ENCODE data around the gene GRIA1.

Gene GRIA1

DNA sequence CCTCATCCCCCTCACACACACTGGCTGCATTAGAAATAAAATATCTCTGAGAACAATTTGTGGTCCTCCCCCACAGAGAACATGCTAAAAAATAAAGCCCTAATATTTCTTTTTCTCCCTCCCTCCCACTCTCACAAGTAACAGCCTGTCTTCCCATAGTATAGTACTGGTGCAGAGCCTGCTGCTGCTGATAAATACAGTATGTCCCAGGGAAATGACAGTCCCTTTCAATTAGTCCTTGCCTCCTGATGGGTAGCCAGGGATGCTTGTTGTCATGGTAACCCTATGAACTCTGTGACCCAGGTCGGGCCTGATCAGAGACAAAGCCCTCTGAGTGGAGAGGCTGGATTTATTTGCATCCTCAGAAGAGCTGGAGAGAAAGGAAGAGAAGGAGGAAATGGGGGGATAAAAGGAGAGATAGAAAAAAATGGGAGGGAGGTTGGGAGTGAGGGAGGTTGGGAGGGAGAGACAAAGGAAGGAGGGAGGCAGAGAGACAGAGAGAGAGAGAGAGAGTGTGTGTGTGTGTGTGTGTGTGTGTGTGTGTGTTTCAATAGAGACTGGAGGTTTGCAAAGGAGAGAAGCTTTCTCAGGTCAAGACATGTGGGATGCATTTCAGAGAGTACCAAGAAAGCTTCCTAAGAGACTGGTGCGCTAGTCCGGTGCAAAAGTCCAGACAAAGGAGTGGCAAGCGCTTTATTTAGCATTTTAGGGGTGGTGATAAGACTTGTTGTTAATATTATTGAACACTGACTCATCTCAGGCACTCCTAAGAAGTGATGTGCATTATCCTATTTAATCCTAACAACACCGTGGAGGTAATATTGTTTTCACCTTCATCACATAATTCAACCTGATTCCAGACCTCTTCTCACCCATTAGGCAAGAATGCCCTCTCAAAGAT, 287.5 kb downstream of the GRIA1 start:
- FAIRE-seq (no peak), DNase-seq (ENCODE audit: low spot score) (no peak)

DNA sequence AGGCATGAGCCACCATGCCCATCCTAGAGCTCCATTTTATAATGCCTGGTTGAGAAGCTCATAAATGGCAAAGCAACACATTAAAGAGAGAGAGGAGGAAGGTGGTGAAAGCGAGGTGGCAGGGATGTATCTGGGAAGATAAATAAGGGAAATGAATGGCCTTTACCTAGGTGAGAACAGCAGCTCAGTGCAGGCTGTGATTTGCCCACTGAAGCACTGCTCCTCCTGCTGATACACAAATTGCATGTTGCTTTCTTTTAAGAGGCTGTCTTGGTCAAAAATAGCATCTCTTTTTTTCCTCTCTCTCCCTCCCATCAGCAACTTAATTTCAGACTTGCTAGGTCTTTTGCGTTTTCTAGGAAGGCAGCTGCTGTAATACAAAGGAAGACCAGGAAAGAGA, 289.4 kb downstream of the GRIA1 start:
- no peak for DNase-seq (ENCODE audit: low spot score)
- no peak for FAIRE-seq

DNA sequence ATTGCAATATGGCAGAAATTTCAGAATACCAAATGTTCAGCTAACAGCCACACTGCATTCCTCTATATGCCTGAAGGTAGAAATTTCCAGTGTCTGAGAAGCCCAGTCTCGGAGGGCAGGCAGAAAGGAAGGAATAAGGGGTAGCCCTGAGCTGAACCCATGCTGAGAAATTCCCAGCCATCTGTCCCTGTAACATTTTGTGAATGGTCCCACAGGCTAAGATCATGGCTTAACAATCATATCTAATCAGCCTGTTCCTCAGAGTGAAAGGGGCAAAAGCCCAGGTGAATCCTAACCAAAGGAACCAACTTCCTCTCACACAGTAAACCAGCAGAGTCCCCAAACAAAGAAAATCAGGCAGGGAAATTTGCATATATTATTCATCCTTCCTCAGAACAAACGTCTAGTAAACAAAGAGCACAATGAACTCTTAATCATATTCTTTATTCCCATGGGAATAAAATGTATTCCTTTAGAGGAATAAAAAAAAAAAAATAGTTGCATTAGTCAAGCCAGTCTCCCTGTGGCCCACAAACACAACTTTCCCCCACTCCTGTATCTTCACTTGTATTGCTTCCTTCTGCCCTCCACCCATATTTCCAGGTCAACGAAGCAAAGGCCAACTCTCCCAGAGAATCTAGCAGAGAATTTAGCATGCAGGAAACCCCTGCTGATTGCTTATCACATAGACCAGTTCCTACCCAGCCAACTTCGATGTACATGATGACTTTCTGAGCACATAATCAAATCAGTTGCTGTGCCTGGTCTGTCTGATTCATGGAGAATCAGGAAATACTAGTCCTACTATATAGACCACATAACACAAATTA, 290.6 kb downstream of the GRIA1 start:
- DNase-seq (ENCODE audit: low spot score) (no peak), FAIRE-seq (no peak)

DNA sequence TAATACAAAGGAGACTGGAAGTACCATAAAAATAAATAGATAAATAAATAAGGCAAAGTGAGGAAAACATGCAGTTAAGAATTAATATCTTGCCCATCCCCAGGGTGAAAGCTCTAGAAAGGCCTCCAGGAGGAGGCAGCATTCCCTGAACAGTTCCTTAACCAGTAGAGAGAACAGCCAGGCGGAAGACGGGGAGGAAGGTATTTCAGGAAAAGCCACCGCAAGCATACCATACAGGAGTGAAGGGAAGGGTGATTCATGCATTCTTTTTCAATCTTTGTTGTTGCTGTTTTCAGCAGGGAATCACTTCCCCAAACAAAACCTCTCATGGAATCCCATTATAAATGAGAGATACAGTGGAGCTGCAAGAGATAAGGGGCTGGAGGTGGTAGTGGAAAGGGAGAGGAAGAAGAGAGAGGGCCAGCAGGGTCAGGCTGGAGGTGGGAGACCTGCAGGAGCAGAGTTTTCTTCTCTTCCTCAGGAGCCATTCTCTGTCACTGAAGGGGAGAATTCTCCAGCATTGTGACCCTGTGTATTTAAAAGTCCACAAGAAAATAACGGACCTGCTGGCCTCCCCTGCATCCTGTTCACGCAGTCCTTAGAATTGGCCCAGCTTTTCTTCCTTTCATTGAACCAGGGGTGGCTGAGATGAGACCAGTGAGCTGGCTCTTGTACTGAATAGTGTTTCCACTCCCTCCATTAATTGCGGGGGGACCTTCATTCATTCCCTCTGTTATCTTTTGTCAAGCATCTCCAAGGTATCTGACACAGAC, 292.3 kb downstream of the GRIA1 start:
- FAIRE-seq = no peak
- DNase-seq (ENCODE audit: low spot score) = no peak

DNA sequence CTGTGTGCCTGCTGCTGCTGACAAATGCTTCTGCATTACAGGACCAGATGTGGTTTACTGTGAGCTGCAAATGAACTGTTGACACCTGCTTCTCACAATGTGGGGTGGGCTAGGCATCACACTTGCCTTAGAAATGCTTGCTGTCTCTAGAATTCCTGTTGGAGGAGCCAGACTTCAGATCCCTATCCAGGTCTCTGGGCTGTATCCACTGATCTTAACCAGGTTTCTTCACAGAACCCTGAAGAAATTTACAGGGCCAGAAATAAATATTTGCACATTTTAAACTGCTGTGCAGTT, 292.8 kb downstream of the GRIA1 start:
- DNase-seq (ENCODE audit: low spot score) = no peak
- no peak for FAIRE-seq

GRCh38 chr5:153784277-153784676, 293.8 kb downstream of the GRIA1 start:
- DNase-seq (ENCODE audit: low spot score) (no peak), FAIRE-seq (no peak)

DNA sequence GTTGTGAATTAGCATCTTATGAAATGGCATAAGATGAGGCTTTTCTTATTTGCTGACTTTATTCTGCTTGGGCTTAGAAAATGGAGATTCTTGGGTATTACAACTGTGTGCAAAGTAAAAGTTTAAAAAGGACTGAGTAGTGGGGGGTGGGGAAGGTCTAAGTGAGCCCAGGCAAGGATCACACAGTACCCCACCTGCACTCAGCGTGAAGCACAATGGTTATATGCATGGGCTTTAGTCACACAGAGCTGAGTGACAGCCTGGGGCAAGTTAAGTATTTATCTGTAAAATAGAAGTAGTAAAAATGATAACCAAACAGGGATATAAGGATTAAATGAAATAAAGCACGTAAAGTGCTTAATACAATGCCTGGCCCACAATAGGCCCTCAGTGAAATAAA, 300.9 kb downstream of the GRIA1 start:
- FAIRE-seq (no peak), DNase-seq (ENCODE audit: low spot score) (no peak)

GRCh38 chr5:153792305-153792704, 301.8 kb downstream of the GRIA1 start:
- FAIRE-seq = no peak
- DNase-seq (ENCODE audit: low spot score) = no peak

- no peak for FAIRE-seq
Observed at GRCh38 chr5:153793699-153794098, 303.2 kb downstream of the GRIA1 start.

DNA sequence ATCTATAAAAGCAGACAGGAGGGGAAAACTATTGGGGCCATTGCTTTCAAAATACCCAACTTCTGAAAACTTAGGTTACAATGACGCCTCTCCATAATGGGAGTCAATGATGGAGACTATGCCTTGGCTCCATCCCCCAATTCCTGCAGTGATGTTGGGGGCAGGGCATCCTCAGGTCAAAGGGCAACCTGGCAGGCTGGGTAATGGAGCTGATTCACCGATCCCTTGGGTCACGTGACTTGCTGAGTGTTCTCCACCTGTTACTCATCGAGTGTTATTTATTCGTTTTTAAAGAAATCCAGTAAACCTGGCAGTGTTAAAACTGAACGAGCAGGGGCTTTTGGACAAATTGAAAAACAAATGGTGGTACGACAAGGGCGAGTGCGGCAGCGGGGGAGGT, 303.9 kb downstream of the GRIA1 start:
- FAIRE-seq = no peak
- DNase-seq (ENCODE audit: low spot score) = no peak

More at GRCh38 chr5:153793699-153794098, 303.2 kb downstream of the GRIA1 start:
- no peak for DNase-seq (ENCODE audit: low spot score)

GRCh38 chr5:153796527-153796926, 306.1 kb downstream of the GRIA1 start:
- FAIRE-seq = no peak
- DNase-seq (ENCODE audit: low spot score) = no peak

- DNase-seq (ENCODE audit: low spot score) = no peak
- no peak for FAIRE-seq
Observed at GRCh38 chr5:153797484-153797883, 307.0 kb downstream of the GRIA1 start.

- DNase-seq (ENCODE audit: low spot score) = no peak
Observed at GRCh38 chr5:153798830-153799229, 308.4 kb downstream of the GRIA1 start.

DNA sequence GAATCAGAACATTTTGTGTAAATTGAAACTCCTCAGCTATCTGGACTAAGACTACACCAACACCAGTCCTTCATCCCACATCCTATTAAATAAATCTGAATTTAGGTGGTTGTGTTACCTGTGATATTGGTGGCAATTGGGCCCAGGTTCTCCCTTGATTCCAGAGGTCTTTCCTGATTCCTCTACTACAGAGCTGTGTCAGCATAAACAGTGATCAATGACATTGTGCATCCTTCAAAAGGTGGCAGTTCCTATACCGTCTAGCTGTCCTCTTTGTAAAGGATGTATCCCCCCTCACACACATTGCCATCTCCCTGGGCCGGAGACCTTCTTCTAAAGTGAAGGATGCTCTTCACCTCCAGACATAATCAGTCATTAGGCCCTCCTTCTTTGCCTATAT, 309.0 kb downstream of the GRIA1 start:
- FAIRE-seq (no peak), DNase-seq (ENCODE audit: low spot score) (no peak)

More at GRCh38 chr5:153798830-153799229, 308.4 kb downstream of the GRIA1 start:
- no peak for FAIRE-seq

DNA sequence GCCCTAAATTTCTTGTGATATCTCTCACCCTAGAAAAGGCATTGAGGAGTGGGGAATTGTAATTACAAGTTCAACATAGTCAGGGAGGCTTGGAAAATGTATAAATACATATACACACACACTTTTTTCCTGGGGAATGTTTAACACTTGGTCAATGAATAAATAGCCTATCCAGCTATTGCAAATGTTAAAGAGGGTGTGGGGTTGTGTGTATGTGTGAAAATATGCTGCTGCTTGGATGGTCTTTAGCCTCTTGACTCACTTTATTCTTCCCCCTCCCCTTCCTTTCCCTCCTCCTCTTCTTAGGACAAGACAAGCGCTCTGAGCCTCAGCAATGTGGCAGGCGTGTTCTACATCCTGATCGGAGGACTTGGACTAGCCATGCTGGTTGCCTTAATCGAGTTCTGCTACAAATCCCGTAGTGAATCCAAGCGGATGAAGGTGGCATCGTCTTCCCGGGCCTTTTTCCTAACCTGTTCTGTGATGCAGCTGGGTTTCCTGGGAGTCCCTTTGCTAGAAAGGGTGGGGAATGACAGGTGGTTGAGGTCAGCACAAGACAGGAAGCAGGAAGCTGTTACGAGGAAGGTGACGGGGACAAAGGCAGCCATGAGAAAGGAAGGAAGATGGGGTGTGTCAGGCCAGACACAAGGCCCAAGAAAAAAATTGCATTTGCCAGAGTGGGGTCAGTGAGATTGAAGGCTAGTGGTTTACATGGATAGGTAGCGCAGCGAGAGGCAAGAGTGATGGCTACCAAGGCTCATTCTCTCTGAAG, 311.8 kb downstream of the GRIA1 start:
- DNase-seq (ENCODE audit: low spot score) = no peak
- no peak for FAIRE-seq

DNA sequence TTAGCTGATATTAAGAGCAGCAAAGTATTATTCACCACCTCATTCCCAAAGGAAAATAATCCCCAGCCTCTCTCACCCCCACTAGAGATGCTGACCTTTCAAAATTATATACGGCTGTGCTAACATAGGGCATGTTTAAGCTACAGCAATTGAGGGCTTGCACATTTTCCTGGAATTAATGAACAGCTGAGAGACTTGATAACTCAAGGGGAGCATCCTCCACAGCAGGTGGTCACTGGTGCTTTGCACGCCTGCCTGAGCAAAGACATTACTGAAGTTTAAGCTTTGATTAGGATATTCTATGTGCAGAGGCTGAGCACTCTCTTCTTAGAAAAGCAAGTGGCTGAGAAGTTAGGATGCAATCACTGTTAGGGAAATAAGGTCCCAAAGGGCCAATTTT, 317.3 kb downstream of the GRIA1 start:
- FAIRE-seq (no peak), DNase-seq (ENCODE audit: low spot score) (no peak)

DNA sequence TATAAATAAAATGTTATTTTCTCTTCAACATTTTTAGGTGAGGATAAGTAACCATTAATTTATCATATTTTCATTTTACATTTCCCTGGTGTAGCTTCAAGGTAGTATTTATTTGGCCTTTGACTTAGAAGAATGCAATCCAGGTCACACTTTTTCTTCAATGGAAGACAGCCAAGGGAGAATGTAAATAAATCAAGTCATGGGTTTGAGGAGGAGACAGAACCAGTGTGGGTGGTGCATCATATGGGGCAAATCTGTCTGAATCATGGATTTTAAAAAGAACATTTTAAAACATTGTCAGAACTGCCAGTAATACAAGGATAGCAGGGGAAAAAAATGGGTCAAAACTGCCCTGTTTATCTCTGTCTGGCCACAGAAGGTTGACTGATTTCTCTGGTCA, 318.7 kb downstream of the GRIA1 start:
- FAIRE-seq (no peak), DNase-seq (ENCODE audit: low spot score) (no peak)

DNA sequence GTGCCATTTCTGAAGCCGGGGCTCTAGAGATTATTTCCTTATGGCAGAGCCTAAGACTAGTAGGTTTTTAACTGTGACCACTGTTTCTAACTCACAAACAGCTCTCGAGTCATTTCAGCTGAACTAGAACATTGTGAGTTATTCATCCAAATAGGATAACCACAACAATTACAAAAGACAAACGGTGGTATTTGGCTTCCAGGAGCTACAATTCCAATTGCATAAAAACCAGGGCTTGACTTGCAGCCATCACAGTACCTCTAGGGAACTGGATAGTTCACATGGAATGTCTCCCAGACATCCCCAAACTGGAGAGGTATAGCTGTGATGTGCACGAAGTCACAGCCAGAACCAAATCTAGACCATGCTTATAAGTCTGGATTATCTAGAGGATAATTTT, 323.4 kb downstream of the GRIA1 start:
- no peak for FAIRE-seq
- DNase-seq (ENCODE audit: low spot score) = no peak

- FAIRE-seq (no peak), DNase-seq (ENCODE audit: low spot score) (no peak)
Observed at GRCh38 chr5:153816870-153817269, 326.4 kb downstream of the GRIA1 start.

GRCh38 chr5:153818626-153819025, 328.2 kb downstream of the GRIA1 start:
- FAIRE-seq (no peak), DNase-seq (ENCODE audit: low spot score) (no peak)

DNA sequence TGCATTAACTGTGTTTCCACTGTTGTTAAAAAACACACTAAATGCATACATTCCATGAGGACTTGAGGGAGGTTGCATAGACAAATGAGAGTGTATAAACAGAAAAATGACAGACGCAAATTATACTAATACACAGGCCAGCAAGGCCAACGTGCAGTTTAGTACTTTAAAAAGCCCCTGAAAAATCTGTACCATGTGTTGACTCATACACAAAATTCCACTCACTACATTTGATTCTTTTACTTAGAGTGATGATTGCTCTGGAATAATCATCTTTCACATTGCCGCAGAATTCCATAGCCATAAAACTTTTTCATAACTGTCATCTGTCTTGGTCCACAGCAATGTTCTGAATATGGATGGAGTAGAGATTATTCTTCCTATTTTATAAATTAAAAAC, 332.6 kb downstream of the GRIA1 start:
- DNase-seq (ENCODE audit: low spot score) = no peak
- no peak for FAIRE-seq
